GM19452 (cell line): ENCODE measurements around the gene PKNOX2.
"Not testable (repeated sequence)": the region's sequence is repeated elsewhere in the genome, so short reads cannot be mapped to it uniquely, and the experiment has no call there.

Experiments
- ATAC-seq: cut with Tn5 transposase; IDR thresholded peaks from one replicate; pipeline ENCODE4 v1.9.1; 2021; ENCODE audit not compliant: unreplicated experiment

The PKNOX2 gene

DNA sequence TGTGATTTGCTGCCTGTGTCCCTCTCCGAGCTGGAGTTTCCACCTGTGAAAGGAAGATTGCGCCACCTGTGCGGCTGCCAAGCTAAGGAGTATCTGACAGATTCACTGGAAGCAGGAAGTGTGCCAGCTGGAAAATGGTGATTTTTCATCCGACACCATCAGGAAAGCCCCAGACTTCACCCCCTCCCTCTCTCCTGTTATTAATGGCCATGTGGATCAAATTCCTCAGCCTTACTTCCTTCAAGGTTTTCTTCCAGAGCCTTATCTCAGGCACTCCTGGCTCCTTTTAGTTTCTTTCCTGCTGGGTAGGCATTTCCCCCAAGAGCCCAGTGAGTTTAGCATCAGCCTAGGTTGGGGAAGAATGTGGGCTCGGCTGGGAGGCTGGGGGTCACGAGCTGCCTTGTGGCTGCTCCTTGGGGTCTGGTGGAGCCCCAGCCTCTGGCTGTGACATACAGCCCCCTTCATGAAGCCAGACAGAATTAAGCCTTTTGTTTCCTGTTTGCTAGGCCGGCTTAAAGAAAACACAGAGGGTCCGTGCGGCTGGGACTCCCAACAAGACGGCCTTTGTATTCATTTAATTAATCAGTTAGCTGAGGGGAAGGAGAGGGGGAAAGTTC is 37.1 kb downstream of the PKNOX2 start:
- ATAC-seq: no peak

DNA sequence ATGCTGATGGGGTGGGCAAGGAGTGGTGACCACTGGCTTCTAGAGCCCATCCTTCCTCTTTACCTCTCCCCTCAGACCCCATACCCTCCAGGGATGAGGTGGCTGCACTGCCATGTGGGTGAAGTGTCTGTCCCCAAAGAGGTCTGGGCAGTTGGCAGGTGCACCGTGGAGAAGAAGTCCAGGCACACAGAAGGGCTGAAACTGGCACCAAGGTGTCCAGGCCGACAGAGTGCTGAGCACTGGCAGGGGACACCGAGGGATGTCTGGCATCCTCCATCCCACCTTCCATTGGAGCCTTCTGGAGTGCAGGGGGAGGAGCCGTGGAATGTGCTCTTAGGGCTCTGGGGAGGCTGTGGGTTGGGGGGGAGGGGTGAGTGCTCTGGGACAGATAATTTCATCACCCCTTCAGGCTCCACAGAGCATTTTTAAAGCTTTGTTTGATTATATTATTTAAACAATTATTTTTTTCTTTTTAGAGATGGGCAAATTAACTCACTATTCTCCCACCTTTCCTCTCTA is 37.9 kb downstream of the PKNOX2 start:
- ATAC-seq: no peak

GRCh38 chr11:125202977-125203376 is 38.4 kb downstream of the PKNOX2 start:
- no peak for ATAC-seq

DNA sequence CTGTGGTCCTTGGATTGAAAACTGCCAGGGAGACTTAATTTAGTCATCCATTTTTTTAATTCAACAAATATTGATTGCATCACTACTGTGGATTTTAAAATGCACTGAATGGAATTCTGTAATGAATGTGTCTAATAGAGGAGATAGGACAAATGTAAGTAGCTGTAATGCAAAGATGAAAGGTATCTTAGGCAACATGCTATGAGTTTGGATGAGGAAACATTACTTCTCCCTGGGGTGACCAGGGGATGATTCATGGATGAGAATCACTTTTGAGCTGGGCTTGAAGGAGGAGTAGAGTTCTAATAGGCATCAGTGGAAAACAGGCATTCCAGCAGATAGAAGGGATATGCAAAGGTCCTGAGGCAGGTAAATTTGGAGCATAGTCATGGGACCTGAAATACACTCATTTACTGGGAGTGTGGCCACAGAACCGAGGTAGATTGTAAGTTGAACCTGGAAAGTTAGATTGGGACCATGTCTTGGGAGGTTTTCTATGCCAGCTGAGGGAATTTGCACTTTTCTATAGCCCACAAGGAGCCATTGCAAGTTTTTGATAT is 43.4 kb downstream of the PKNOX2 start:
- no peak for ATAC-seq

- no peak for ATAC-seq
Measured at GRCh38 chr11:125210066-125210465, 45.5 kb downstream of the PKNOX2 start.

DNA sequence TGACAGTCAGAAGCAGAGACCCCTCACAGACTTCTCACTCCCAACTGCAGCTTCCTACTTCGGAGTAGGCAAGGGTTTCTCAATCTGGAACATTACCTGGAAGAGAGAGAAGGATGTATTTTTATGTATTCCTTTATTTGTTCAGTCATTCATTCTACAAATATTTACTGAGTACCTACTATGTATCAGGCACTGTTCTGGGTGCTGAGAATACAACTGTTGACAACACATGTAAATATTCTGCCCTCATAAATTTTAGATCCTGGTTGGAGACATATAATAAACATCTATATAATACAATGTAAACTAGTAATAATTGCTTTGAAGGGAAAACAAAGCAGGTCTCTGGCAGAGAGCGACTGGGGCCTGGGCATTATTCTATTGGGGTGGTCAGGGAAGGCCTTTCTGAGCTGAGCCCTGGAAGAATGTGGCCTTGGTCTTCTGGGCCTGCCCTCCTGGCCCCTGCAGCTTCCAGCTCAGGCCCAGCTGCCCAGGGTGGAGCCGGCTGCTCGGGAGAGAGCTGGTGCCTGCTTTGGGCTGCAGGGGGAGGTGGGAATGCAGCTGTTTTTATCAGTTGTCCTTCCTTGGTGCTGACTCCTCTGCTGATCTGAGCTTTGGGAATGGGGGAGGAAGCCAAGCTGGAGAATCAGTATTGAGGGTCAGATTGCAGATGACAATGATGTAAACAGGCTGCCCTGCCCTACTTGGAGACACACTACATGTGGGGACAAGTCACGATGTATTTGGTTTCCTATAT is 46.8 kb downstream of the PKNOX2 start:
- no peak for ATAC-seq

DNA sequence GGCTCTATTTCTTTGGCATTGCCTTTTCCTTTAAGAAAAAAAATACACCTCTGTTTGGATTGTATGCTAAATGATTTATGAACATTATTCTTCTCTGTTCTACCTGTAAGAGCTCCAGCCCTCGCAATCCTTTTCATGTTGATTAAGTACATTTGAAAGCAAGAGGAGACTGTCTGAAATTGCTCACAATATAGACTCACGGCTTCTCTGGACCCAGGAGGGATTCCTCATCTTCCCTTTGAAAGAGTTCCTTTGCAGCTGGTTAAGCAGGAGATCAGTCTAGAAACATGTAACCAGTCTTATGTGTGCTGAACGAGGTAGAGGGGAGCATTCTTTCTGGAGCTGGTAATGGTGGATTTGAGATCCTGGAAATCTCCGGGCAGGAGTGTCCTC is 47.4 kb downstream of the PKNOX2 start:
- ATAC-seq: no peak

DNA sequence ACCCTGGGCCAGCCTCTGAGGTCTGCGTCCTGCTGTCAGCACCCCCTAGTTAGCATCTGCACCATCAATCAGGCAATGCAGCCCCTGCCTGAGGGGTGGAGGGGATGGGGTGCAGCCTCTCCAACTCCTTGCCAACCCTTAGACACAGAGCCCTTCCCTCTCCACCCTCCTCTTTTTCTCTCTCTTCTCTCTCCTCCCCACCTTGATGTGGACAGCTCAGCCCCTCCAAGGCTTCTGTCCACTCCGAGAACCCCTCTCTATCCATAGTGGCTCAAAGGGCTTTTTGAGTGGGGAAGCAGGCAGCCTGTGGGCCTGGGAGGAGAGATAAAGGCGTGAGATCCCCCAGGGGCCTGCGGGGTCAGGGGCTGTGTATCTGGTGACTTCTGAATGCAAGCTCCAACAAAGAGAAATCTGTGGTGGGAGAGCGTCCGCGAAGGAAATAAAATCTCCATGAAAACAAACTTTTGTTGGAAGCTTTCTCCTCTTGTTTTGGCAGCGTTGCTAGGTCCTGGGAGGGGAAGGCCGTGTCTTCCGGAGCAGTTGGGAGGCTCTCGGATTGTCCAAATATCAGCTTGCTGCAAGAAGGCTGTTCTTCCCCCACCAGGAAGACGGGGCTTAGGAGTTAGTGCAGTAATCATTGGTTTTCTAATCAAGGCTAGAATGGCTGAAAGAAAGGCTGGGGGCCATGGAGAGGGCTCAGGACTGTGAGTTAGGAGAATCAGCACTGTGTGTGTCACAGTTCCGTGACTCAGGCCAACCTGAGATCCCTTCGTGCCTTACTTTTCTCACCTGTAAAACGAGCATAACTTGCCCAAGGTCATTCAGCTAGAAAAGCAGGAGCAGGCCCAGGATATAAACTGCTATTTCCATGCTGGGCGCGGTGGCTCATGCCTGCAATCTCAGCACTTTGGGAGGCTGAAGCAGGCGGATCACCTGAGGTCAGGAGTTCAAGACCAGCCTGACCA is 50.3 kb downstream of the PKNOX2 start:
- ATAC-seq: no peak

GRCh38 chr11:125215976-125216375 is 51.4 kb downstream of the PKNOX2 start:
- ATAC-seq: no peak

- no peak for ATAC-seq
Measured at GRCh38 chr11:125218336-125218735, 53.8 kb downstream of the PKNOX2 start.

DNA sequence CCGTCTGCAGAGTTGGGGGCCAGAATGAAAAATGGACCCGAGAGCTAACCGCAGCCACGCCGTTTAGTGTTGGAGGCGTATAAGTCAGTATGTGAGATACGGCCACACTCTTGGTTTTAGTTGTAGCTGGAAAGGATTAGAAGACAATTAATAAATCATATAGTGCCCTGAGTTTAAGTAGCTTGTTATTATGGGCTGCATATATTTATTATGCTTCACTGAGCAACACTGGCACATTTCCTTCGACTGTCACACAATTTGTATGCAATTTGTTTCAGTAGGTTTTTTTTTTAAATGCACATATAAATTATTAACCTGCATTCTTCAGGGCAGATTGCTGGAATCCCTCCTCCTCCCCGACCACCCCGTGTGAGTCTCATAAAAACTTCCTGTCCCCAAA is 56.9 kb downstream of the PKNOX2 start:
- ATAC-seq: no peak

- no peak for ATAC-seq
Measured at GRCh38 chr11:125222494-125222893, 57.9 kb downstream of the PKNOX2 start.

GRCh38 chr11:125223161-125223560 is 58.6 kb downstream of the PKNOX2 start:
- ATAC-seq: not testable (repeated sequence)

DNA sequence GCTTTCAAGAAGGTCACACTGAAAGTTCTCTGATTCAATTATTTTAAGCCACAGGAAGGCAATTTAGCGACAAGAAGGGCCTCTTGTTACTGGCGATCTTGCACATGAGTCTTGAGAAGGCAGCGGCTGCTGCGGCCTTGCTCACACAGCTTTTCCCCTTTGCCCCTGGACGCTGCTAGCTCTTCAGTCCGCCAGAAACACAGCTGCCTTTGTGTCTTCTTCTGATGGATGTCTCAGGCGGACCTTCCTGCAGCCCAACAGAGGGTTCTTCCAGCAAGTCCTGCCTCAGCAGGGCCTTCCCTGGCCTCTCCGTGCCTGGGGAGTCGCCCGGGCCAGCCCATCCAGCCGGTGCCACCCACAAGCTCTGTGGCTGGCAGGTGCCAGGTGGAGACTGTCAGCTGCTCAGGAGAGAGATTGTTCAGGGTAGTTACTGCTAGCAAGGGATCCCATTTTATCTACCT is 59.4 kb downstream of the PKNOX2 start:
- ATAC-seq: no peak

DNA sequence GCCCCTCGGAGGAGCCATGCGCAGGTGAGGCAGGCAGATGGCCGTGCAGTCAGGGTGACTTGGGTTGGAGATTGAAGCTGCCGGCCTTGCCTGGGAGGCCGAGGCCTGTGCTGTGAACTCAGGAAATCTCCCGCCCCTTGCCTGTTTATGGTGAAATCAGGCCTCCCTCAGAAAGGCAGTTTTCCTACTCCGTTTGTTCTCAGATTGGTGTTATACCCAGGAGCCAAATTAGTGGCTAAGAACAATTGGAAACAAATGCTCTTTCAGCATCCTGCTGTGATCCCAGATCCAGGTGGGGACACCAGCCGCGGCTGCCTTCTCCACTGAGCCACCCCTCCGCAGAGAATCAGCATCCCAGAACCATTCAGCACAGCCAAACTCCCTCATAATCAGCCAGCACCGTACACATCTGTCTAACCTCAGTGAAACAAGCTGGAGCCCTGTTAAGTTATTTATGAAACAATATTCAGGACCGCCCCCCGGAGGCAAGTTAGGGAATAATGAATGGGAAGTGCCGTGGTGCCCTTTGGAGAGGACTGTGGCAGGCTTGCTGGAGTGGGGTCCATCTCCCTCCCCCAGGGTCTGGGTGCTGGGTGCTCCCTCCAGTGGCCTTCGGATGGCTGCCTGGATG is 60.0 kb downstream of the PKNOX2 start:
- ATAC-seq: no peak

GRCh38 chr11:125225401-125225800 is 60.9 kb downstream of the PKNOX2 start:
- no peak for ATAC-seq

DNA sequence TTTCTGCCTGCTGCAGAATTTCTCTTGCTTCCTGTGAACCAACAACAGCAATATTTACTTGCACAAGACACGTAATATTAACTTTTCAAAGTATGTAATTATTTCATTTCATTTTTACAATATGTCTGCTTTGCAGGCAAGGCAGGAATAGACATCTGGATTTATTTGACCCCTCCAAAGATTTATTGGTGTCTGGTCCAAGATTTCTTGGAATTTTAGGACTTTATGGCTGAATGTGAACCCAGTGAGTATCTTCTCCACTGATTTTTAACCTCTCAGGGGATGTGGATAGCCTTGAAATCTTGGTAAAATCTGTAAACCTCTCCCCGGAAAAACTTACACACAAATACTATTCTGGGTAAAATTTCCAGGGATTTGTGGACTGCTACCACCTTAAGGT is 61.5 kb downstream of the PKNOX2 start:
- no peak for ATAC-seq

- no peak for ATAC-seq
Measured at GRCh38 chr11:125226706-125227105, 62.2 kb downstream of the PKNOX2 start.

DNA sequence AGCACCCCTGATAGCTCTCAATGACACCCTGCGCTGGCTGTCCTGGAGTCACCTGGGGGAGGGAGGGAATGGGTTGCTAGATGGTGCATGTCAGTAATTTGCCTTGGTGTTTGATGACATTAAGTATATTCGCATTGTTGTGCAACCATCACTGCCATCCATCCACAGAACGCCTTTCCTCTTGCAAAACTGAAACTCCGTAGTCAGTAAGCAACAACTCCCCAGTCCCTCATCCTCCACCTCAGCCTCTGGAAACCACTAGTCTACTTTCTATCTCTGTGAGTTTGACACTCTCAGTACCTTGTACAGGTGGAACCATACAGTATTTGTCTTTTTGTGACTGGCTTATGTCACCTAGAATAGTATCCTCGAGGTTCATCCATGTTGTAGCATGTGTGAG is 62.6 kb downstream of the PKNOX2 start:
- no peak for ATAC-seq

GRCh38 chr11:125228445-125228844 is 63.9 kb downstream of the PKNOX2 start:
- no peak for ATAC-seq

DNA sequence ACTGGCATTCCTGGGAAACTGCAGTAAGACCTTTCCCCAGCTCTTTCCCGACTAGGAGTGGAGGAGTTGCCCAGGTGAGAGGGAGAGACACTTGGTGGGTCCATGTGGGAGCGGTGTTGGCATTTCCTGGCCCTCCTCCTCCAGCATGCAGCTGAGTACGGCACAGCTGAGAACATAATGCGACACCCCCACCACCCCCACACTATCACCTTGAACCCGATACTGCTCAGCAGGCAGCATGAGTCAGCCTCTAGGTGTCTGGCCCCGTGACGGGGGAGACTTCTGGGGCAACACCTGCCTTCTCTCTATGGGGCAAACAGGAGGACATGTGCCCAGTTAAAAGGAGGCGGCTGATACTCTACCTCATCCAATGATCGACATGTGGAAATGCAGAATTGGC is 64.4 kb downstream of the PKNOX2 start:
- ATAC-seq: no peak
